ENCODE results near the gene DPYD. TPM values are rescaled to one million over a fixed set of nuclear protein-coding genes. Genes with fewer than 3 reads are reported as not detected.
A peak's percentile ranks its signal among the peaks of the same experiment; 100 is the strongest.

The DPYD gene
- total and polyA plus RNA-seq, 4 donors, result 17.7 to 99.3 (median 74.4) TPM

DNA sequence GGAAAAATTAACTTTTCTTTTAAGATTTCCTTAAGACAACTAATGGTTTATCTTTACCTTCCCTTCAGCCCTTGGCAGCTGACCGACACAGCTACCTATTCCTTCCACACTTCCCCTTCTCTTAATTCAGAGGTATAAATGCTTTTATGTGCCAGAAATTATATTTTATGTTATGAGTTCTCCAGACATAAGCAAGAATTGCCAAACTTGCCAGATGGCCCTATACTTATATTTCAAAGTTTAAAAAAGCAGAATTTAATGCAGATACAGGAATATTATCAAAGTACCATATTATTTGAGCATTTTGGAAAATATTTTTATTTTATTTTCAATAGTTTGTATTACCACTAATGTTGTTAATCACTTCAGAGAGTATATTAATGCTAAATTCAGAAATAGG lies 754.2 kb downstream of the DPYD start:
- H3K36me3 ChIP-seq (ENCODE audit: control insufficient read depth in 4 of 4, insufficient read depth in 4 of 4, low read length in 4 of 4), result peaks cover 0 to 1% (median 0%) of the 10 kb centered on the region in 4 donors
- peaks cover 0 to 1% (median 0%) of the 10 kb centered on the region in 5 donors for H3K4me1 ChIP-seq (ENCODE audit: control insufficient read depth in 5 of 5, insufficient read depth in 5 of 5, low read length in 5 of 5)
- ATAC-seq (ENCODE audit: insufficient read depth, low FRiP score) (no peak), DNase-seq (no peak)
- WGBS, 2 donors, result 89 to 99% methylated on average over 1 of the region's 1 CpG
- H3K27ac ChIP-seq (ENCODE audit: low read depth in 1 of 2, low read length in 1 of 2), result no peak overlapping the region
- TF ChIP-seq, protein P1, sequence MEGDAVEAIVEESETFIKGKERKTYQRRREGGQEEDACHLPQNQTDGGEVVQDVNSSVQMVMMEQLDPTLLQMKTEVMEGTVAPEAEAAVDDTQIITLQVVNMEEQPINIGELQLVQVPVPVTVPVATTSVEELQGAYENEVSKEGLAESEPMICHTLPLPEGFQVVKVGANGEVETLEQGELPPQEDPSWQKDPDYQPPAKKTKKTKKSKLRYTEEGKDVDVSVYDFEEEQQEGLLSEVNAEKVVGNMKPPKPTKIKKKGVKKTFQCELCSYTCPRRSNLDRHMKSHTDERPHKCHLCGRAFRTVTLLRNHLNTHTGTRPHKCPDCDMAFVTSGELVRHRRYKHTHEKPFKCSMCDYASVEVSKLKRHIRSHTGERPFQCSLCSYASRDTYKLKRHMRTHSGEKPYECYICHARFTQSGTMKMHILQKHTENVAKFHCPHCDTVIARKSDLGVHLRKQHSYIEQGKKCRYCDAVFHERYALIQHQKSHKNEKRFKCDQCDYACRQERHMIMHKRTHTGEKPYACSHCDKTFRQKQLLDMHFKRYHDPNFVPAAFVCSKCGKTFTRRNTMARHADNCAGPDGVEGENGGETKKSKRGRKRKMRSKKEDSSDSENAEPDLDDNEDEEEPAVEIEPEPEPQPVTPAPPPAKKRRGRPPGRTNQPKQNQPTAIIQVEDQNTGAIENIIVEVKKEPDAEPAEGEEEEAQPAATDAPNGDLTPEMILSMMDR (IDR thresholded peaks at IDR 0.05; ENCODE audit: control extremely low read depth, extremely low read depth), result no peak
- no peaks in the 10 kb centered on the region for H3K27me3 ChIP-seq (ENCODE audit: control insufficient read depth in 3 of 3, insufficient read depth in 3 of 3, low read length in 2 of 3)
- H3K4me3 ChIP-seq, result no peak overlapping the region
- no peak overlapping the region for H3K9ac ChIP-seq (ENCODE audit: insufficient read depth in 1 of 2, low read length in 2 of 2)
- H3K9me3 ChIP-seq (ENCODE audit: control insufficient read depth in 4 of 4, insufficient read depth in 3 of 4, low read length in 3 of 4), result peaks cover 0 to 2% (median 0%) of the 10 kb centered on the region in 4 donors

DNA sequence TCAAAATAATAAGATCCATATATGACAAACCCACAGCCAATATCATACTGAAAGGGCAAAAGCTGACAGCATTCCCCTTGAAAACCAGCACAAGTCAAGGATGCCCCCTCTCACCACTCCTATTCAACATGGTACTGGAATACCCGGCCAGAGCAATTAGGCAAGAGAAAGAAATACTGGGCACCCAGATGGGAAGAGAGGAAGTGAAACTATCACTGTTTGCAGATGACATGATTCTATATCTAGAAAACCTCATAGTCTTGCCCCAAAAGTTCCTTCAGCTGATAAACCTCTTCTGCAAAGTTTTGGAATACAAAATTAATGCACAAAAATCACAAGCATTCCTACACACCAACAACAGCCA lies 756.6 kb downstream of the DPYD start:
- no peak overlapping the region for H3K9ac ChIP-seq (ENCODE audit: insufficient read depth in 1 of 2, low read length in 2 of 2)
- no peak overlapping the region for H3K4me3 ChIP-seq
- H3K4me1 ChIP-seq (ENCODE audit: control insufficient read depth in 5 of 5, insufficient read depth in 5 of 5, low read length in 5 of 5), result peaks cover 0 to 2% (median 0%) of the 10 kb centered on the region in 5 donors
- 44 to 74% methylated on average over 1 of the region's 1 CpG for WGBS, 2 donors
- ATAC-seq (ENCODE audit: insufficient read depth, low FRiP score), result no peak
- no peak overlapping the region for H3K27ac ChIP-seq (ENCODE audit: low read depth in 1 of 2, low read length in 1 of 2)
- no peaks in the 10 kb centered on the region for H3K36me3 ChIP-seq (ENCODE audit: control insufficient read depth in 4 of 4, insufficient read depth in 4 of 4, low read length in 4 of 4)
- no peaks in the 10 kb centered on the region for H3K27me3 ChIP-seq (ENCODE audit: control insufficient read depth in 3 of 3, insufficient read depth in 3 of 3, low read length in 2 of 3)
- H3K9me3 ChIP-seq (ENCODE audit: control insufficient read depth in 4 of 4, insufficient read depth in 3 of 4, low read length in 3 of 4), result no peaks in the 10 kb centered on the region
- TF ChIP-seq, protein P1 (IDR thresholded peaks at IDR 0.05; ENCODE audit: control extremely low read depth, extremely low read depth), result no peak
- DNase-seq, result no peak

DNA sequence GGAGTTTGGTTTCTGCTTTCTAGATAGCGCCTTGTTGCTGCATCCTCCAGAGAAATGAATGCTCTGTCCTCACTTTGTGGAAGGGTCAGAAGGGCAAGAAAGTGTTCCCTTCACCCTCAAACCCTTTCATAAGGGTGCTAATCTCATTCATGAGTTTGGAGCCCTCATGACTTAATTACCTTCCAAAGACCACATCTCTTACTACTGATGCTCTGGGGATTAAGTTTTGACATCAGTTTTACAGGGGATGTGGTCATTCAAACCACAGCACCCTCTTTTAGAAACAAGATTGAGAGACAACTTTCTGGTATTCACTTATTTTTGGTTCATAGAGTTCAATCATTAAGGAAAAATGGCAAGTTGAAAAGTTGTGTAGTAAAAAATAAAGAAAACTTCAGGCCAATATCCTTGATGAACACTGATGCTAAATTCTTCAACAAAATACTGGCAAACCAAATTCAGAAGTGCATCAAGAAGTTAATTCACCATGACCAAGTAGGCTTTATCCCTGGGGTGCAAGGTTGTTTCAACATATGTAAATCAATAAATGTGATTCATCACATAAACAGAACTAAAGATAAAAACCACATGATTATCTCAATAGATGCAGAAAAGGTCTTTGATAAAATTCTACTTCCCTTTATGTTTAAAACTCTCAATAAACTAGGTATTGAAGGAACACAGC lies 757.1 kb downstream of the DPYD start:
- ATAC-seq (ENCODE audit: insufficient read depth, low FRiP score) (no peak), DNase-seq (no peak)
- no peaks in the 10 kb centered on the region for H3K27me3 ChIP-seq (ENCODE audit: control insufficient read depth in 3 of 3, insufficient read depth in 3 of 3, low read length in 2 of 3)
- WGBS, 2 donors, result 95 to 97% methylated on average over 1 of the region's 1 CpG
- H3K4me3 ChIP-seq, result no peak overlapping the region
- TF ChIP-seq, protein P1 (IDR thresholded peaks at IDR 0.05; ENCODE audit: control extremely low read depth, extremely low read depth), result no peak
- H3K9ac ChIP-seq (ENCODE audit: insufficient read depth in 1 of 2, low read length in 2 of 2), result no peak overlapping the region
- H3K4me1 ChIP-seq (ENCODE audit: control insufficient read depth in 5 of 5, insufficient read depth in 5 of 5, low read length in 5 of 5), result peaks cover 0 to 4% (median 2%) of the 10 kb centered on the region in 5 donors
- H3K36me3 ChIP-seq (ENCODE audit: control insufficient read depth in 4 of 4, insufficient read depth in 4 of 4, low read length in 4 of 4), result no peaks in the 10 kb centered on the region
- no peak overlapping the region for H3K27ac ChIP-seq (ENCODE audit: low read depth in 1 of 2, low read length in 1 of 2)
- H3K9me3 ChIP-seq (ENCODE audit: control insufficient read depth in 4 of 4, insufficient read depth in 3 of 4, low read length in 3 of 4), result no peaks in the 10 kb centered on the region

DNA sequence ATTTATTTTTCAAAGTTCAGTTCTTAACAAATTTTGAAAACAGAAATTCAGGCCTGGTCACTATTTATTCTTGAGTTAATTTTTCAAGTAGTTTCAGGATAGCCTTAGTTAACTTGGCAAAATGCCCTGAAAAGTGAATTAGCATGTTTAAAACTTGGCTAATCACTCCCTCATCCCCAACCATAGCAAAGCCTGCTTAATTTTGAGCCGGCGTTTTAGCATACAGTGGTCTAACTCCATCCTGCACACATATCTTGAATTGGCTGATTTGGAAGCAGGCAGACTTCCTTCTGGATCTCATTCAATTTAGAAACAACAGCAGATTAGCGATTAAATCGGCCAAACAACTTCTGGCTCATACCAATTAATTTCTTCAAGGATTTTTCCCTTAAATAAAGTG lies 760.0 kb downstream of the DPYD start:
- H3K9me3 ChIP-seq (ENCODE audit: control insufficient read depth in 4 of 4, insufficient read depth in 3 of 4, low read length in 3 of 4), result no peaks in the 10 kb centered on the region
- H3K9ac ChIP-seq (ENCODE audit: insufficient read depth in 1 of 2, low read length in 2 of 2), result no peak overlapping the region
- no peak overlapping the region for H3K27ac ChIP-seq (ENCODE audit: low read depth in 1 of 2, low read length in 1 of 2)
- DNase-seq, result peak in 2 of 3 donors; percentile 76 to 83
- TF ChIP-seq, protein P1 (IDR thresholded peaks at IDR 0.05; ENCODE audit: control extremely low read depth, extremely low read depth), result no peak
- H3K27me3 ChIP-seq (ENCODE audit: control insufficient read depth in 3 of 3, insufficient read depth in 3 of 3, low read length in 2 of 3), result no peaks in the 10 kb centered on the region
- no peak overlapping the region for H3K4me3 ChIP-seq
- no peaks in the 10 kb centered on the region for H3K36me3 ChIP-seq (ENCODE audit: control insufficient read depth in 4 of 4, insufficient read depth in 4 of 4, low read length in 4 of 4)
- 10 to 32% methylated on average over 4 of the region's 4 CpGs for WGBS, 2 donors
- no peak for ATAC-seq (ENCODE audit: insufficient read depth, low FRiP score)
- H3K4me1 ChIP-seq (ENCODE audit: control insufficient read depth in 5 of 5, insufficient read depth in 5 of 5, low read length in 5 of 5), result peaks cover 0 to 8% (median 2%) of the 10 kb centered on the region in 5 donors

Data from lung (tissue), 12 donors.